Activated CD8-positive, alpha-beta memory T cell treated with anti-CD3 and anti-CD28 coated beads, Interleukin-2, amount 50 U/mL, for 24 hours (primary cell): ENCODE results near the gene USF1.
A peak's percentile ranks its signal among the peaks of the same experiment; 100 is the strongest.
"Not testable (repeated sequence)": the region's sequence is repeated elsewhere in the genome, so short reads cannot be mapped to it uniquely, and the experiment has no call there.

ENCODE experiments used
- DNase-seq: peaks from one replicate; pipeline ENCODE4 v3.0.0-alpha.2; 2020; ENCODE audit errors: extremely low read depth

Gene USF1

GRCh38 chr1:161047436-161048420 lies 2.0 kb upstream of the USF1 start:
- DNase-seq = no peak

DNA sequence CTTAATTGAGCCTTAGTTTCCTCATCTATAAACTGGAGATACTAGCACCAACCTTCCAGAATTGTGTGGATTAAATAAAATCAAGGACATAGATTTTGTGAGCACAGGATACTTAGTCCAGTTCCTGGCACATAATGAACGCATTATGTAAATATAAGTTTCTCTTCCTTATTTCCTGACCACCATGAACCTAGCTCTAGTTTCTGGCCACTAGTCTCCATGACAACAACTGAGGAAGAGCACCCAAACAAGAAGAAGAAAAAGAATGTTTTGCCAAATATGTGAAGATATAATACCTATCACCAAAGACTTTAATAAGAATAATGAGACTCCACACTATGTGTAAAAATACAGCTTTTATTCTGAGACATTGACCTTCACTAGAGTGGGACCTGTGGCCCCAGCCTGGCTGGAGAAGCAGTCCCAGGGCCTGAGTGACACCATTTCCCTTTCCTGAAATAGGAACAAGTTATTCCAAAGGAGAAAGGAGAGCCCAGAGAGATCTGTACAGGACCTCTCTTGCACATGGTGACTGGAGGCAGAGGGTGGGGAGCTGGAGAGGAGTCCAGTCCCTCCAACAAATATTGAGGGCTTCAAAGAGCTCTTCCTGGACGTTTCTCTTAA lies 940 bp upstream of the USF1 start:
- DNase-seq = no peak

DNA sequence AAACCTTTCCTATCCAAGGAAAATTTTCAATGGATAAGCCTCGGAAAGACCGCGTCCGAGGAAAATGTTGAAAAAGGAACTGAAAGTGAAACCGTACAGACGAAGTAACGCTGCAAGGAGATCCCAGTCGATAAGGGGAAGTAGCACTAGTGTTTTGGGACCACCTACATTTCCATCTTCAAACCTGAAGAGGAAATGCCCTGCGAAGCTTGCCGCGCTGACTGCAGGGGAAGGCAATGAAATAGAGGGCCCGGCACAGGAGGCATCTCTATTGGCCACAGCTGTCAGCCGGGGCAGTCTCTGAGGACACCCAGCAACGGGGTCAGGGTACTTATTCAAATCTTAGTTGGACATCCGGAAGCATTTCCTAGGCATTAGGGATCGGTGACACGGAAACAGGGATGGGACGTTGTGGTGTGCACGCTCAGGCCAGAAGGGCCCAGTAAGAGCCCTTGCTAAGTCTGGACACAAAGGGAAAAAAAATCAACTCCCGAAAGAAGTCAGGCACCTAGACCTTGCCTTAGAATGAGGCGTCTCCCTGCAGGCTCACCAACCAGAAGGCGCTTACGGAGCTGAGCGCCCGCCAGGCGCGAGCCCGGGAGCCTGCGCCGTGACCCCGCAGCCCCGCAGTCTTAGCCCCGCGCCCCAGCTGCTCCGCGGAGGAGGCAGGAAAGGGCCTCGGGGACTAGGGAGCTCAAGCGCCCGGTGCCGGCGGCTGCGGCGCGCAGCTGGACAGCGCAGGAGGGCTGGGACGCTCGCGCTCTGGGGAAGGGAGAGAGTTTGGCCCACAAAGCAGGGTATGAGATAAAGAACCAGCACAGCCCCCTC lies 655 bp downstream of the USF1 start:
- DNase-seq = no peak

DNA sequence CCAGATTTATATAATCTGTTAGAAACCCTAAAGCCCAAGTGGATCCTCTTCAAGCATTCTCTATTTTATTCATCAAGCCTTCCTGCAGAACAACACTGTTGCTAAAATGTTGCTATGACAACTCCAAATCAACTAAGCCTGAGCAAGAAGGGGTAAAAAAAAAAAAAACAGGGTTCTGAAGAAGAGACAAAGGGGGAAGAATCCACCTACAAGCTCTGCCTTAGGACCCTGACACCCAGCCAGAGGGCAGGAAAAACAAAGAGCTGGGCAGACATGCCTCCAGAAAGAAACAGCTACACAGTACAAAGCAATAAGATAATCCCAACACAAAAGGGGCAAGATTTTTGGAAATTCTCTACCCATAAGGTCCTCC lies 1.3 kb downstream of the USF1 start:
- DNase-seq = no peak

DNA sequence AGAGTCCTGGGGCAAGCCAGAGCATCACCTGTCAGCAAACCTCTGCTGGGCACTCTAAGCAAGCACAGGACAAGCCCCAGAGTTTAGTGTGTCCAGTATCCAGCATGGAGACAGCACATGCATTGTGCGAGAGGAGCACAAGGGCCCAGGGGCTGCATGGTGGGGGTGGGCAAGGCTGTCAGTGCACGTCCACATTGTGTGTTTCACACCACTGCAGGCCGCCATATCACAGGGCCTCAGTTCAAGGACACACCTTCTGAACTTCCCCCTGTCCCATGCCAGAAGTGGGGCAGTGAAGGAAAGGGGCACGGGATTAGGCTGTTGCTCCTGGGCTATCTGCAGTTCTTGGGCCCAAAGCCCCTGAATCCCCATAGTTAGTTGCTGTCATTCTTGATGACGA lies 6.2 kb downstream of the USF1 start:
- DNase-seq = no peak

DNA sequence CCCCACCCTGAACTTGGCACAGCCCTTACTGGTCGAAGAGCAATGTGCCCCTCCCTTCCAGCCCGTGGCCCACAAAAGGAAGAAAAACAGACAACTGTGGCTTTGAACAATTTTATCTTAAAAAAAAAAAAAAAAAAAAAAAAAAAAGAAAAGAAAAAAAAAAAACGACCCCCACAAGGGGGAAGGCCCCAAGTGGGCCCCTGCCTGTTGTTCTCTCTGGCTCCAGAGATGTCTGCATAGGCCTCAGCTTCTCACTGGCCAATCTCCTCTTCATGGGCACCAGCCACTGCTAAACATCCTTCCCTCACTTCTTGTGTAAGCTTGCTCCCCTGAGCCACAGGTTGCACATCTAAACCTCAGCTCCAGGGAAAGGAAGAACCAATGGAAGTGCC lies 6.6 kb downstream of the USF1 start:
- DNase-seq = no peak

GRCh38 chr1:161038523-161039153 lies 7.1 kb downstream of the USF1 start, which contains the start of gene TSTD1:
Gene TSTD1 (minus strand): TSS chr1:161038964. CDS start chr1:161038889, 75 bp downstream.
- peak; percentile 67 for DNase-seq

DNA sequence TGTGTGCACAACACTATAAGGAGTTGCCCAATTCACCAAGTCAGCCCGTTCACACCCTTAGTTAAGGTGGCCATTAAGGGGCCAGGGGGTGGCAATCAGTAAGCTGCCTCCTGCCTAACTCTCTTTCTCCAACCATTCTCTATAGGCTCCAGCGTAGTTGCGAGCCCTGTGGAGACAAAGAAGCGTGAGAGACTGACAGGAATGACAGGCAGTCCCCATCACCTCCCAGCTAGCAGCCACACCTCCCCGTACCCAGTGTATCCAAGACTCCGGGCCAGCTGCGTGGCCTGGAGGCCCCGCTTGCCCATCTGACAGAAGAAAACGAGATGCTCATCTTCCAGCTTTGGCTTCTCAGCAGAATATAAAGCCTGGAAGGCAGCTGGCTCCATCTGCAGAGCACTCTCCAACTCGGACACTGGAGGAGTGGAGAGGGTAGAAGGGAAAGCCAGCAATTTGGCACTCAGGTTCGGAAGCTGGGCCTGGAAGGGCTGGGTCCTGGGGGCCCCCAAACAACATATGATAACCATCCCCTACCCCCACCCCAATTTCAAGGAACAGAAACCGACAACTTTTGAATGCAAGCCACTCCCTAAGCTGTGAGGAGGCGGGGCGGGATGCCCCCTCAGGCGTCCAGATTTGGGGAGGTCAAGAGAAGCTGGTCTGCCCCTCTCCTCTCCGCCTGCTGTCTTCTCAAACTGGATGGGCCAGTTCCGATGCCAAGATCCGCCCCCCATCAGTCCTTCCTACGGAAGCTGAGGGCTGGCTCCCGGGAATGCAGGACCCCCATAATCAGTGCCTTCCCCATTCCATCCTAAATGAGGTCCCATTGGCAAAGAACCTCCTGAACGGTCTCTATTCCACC lies 7.9 kb downstream of the USF1 start:
- DNase-seq = no peak

DNA sequence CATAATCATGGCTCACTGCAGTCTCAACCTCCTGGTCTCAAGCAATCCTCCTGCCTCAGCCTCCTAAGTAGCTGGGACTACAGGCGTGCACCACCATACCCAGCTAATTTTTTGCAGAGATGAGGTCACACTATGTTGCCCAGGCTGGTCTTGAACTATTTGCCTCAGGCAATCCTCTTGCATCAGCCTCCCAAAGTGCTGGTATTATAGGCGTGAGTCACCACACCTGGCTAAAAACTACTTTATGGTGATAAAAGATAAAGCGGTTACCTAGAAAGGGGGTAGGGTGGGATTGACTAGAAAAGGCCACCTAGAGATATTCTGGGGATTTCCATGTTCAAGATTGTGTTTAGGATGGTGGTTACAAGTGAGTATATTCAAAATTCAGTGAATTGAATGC lies 12.0 kb downstream of the USF1 start:
- DNase-seq = no peak

DNA sequence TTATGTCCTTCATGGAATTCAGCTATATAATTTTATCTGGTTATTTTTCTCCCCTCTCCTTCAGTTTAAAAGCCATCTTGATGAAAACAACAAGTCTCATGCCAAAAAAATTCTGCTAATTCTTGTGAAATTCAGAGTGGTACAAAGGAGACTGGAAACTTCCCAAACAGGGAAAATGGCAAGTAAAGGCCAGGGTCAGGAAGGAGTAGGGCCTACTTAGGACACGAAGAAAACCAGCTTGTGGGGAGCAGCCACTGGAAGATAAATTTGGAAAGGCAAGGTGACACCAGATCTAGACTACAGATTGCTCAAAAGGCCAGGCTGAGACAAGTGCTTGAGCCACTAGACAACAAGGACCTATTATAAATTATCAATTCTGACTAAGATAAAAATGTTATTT lies 13.4 kb downstream of the USF1 start:
- no peak for DNase-seq

- DNase-seq = no peak
Measured at GRCh38 chr1:161031874-161032273, 13.9 kb downstream of the USF1 start.

DNA sequence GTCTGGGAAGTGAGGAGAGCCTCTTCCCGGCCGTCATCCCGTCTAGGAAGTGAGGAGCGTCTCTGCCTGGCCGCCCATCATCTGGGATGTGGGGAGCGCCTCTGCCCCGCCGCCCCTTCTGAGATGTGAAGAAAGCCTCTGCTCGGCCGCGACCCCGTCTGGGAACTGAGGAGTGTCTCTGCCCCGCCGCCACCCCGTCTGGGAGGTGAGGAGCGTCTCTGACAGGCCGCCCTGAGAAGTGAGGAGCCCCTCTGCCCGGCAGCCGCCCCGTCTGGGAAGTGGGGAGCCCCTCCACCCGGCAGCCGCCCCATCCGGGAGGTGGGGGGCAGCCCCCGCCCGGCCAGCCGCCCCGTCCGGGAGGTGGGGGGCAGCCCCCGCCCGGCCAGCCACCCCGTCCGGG lies 16.3 kb downstream of the USF1 start:
- not testable (repeated sequence) for DNase-seq

DNA sequence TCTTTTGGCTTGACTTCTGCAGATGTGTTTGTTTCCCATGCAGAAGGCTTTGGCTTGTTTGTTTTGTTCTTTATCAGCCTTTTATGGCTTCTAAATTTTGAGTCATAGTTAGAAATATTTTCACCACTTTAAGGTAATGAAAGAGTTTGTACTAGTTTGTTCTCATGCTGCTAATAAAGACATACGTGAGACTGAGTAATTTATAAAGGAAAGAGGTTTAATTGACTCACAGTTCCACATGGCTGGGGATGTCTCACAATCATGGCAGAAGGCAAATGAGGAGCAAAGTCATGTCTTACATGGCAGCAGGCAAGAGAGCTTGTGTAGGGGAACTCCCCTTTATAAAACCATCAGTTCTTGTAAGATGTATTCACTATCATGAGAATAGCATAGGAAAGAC lies 18.8 kb downstream of the USF1 start:
- not testable (repeated sequence) for DNase-seq

DNA sequence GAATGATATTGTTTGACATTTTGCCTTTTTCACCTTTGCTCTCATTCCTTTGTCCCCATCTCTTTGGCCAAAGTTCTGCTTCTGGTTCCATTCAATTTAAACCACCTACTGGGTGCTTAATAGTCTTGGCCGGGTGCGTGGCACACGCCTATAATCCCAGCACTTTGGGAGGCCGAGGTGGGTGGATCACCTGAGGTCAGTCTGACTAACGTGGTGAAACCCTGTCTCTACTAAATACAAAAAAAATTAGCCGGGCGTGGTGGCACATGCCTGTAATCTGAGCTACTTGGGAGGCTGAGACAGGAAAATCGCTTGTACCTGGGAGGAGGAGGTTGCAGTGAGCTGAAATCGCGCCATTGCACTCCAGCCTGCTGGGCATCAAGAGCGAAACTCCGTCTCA lies 23.3 kb downstream of the USF1 start:
- DNase-seq = not testable (repeated sequence)

- DNase-seq = no peak
Measured at GRCh38 chr1:161021970-161022353, 23.8 kb downstream of the USF1 start.

- DNase-seq = no peak
Measured at GRCh38 chr1:161021165-161021969, 24.4 kb downstream of the USF1 start.

DNA sequence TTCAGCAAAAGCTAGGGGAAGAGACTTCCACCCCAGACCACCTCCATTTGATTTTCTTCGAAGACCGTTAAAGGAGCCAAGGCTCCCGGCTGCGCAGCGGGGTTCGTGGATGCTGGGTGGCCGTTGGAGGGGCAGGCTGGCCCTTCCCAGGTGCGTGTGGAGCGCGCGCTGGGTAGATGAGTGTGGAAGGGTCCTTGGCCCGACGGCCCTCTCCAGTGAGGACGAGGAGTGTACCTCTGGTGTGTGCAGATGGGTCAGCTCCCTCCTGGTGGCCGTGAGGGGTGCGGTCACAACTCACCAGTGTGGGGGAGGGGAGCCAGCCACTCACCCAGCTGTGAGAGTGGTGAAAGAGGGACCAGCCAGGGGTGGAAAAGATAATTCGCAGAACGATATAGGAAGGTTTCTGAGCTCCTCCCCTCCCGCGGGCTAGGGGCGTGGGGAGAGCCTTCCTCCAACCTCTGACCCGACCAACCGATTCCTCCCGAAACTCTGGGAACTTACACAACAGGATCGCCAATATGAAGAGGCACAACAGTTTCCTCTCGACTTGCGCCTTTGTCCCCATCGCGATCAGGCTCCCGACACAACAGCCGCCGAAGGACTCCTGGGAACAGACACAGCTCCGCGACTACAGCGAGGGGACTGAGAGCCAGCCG lies 25.1 kb downstream of the USF1 start, which contains the start of gene F11R:
TSS of gene F11R (minus strand) at position 644 of the 656 bp plus-strand sequence. CDS start at position 565, 79 bp downstream.
- no peak for DNase-seq

DNA sequence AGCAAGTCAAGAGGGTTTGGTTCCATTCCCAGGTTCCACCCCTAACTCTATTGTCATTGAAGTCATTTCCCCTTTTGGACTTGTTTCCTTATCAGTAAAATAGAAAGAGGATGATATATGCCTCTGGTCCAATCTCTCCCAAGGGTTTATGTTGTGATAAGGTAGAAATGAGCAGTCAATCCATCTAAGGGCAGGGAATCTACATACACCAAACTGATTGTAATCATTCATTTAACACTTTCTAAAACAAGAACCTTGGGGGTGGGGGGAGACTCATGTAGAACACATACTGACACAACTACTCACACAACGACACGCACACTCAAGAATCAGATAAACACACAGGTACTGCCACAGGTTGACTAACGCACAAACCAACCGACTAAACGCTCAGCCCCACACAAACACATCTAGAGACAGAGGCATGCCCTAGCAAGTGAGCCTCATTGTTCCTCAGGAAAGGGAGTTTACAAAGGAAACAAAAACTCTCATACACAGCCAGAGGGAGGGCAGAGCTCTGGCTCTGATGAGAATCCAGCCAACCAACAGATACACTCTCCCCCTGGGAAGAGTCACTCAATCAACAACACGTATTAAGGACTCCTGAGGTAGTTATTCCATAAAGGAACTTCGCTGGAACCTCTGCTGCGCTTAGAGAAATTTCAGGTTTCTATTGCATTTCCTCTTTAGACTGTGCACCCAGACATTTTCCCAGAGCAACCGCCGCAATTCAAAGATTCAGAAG lies 25.9 kb downstream of the USF1 start:
- DNase-seq = no peak
